PC-3 (cell line): ENCODE results near the gene HMGXB4.

Experiments
- EZH2 ChIP-seq: fragments of 300-600 bp; sonication (generic); IDR thresholded peaks from one replicate; pipeline ENCODE4 v1.6.1; 2017; ENCODE audit warnings: antibody characterized with exemption, mild to moderate bottlenecking, low read length; ENCODE audit not compliant: unreplicated experiment
- EZH2phosphoT487 ChIP-seq: fragments of 300-600 bp; sonication (generic); IDR thresholded peaks from 2 replicates; pipeline ENCODE4 v1.6.1; 2018; ENCODE audit warnings: mild to moderate bottlenecking, antibody characterized with exemption, low read length, borderline replicate concordance
- TF ChIP-seq, protein P1 (sequence below): fragments of 300-600 bp; sonication (generic); conservative IDR thresholded peaks from 2 replicates; pipeline ENCODE4 v1.5.1; 2017; ENCODE audit warnings: antibody characterized with exemption, low read depth, mild to moderate bottlenecking, low read length

DNA sequence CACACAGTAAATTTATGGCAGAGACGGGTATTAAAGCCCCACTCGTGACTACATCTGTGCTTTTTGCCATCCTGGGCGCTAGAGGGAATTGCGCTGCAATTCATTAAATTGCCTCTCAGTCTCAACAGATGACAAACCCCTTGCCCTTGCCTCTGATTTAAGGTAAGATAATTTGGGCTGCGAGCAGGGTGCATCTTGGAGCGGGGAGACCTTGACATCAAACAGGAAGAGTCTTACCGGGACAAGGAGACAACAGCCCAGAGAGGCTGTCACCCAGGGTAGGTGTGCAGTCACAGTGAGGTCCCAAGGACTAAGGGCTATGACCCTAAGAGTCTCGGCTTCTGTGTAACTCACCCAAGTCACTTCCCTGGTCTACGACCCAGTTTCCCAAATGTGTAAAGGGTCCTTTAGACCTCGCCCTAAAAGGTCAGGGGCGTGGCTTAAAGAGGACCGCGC, 42.0 kb downstream of the HMGXB4 start:
- TF ChIP-seq EZH2phosphoT487: no peak
- TF ChIP-seq, protein P1, sequence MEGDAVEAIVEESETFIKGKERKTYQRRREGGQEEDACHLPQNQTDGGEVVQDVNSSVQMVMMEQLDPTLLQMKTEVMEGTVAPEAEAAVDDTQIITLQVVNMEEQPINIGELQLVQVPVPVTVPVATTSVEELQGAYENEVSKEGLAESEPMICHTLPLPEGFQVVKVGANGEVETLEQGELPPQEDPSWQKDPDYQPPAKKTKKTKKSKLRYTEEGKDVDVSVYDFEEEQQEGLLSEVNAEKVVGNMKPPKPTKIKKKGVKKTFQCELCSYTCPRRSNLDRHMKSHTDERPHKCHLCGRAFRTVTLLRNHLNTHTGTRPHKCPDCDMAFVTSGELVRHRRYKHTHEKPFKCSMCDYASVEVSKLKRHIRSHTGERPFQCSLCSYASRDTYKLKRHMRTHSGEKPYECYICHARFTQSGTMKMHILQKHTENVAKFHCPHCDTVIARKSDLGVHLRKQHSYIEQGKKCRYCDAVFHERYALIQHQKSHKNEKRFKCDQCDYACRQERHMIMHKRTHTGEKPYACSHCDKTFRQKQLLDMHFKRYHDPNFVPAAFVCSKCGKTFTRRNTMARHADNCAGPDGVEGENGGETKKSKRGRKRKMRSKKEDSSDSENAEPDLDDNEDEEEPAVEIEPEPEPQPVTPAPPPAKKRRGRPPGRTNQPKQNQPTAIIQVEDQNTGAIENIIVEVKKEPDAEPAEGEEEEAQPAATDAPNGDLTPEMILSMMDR: no peak
- TF ChIP-seq EZH2: no peak
